Stomach (tissue), 4 donors: ENCODE results near the gene HYAL1.

Source experiments
- CTCF ChIP-seq, 7 experiments: fragments of 450-650 bp in 4 of 7; fragments of 200-600 bp in 3 of 7; sonication (generic) in 3 of 7; IDR thresholded peaks; one replicate each; pipeline ENCODE4 v1.5.1; 2016 to 2019; ENCODE audit warnings: antibody characterized with exemption in 7 of 7, control low read depth in 2 of 7, mild to moderate bottlenecking in 1 of 7
- POLR2AphosphoS5 ChIP-seq, 3 donors: sonication (generic); formaldehyde crosslinking; IDR thresholded peaks; one replicate each; pipeline ENCODE4 v1.6.1; 2016; ENCODE audit warnings: antibody characterized with exemption in 3 of 3

GRCh38 chr3:50345586-50346234, 42.3 kb upstream of the HYAL1 start, which contains the start of gene ZMYND10:
- peak in 1 of 3 donors; percentile 28 for TF ChIP-seq POLR2AphosphoS5 (IDR thresholded peaks at IDR 0.05)
- no peak for TF ChIP-seq CTCF (IDR thresholded peaks at IDR 0.05)
